ENCODE data around the gene EBF3. TPM values are rescaled to one million over a fixed set of nuclear protein-coding genes. Genes with fewer than 3 reads are reported as not detected.

Gene EBF3
- total RNA-seq, 1 experiment from 2014 or later = 0.22 TPM

- no peak overlapping the region for H2AK5ac ChIP-seq (ENCODE audit: insufficient read length, low read length)
- peaks cover 3% of the 10 kb centered on the region; the same call in 1 of the 2 replicates for H3K27me3 Mint-ChIP-seq (ENCODE audit: low read depth)
- H3K9me3 Mint-ChIP-seq = peaks cover 4 to 5% of the 10 kb centered on the region in 2 experiments; a peak in 4 of 5 replicates
Measured at GRCh38 chr10:129851941-129852640, 112.0 kb downstream of the EBF3 start.

More at GRCh38 chr10:129851941-129852640, 112.0 kb downstream of the EBF3 start:
- H4K5ac ChIP-seq (ENCODE audit: insufficient read length, low read depth, low read length) = no peak overlapping the region
- no peak overlapping the region for H3K14ac ChIP-seq (ENCODE audit: insufficient read depth, low read length)
- no peak for TF ChIP-seq CTCF (conservative IDR thresholded peaks at IDR 0.05)
- H2BK12ac ChIP-seq (ENCODE audit: insufficient read length, low read depth, low read length) = no peak overlapping the region
- peaks cover 0 to 4% (median 0%) of the 10 kb centered on the region in 3 experiments; a peak in 2 of 7 replicates for H3K36me3 Mint-ChIP-seq (ENCODE audit: insufficient read depth in 1 of 3, low read depth in 3 of 3)
- no peak overlapping the region for H3K4ac ChIP-seq (ENCODE audit: low read depth, low read length)
- no peak for DNase-seq
- WGBS (ENCODE audit: extremely low coverage, insufficient read length, low lambda C conversion rate) = no CpG with 5 or more reads among the region's 19 CpGs
- no peak overlapping the region for H2BK20ac ChIP-seq (ENCODE audit: low read depth, low read length, poor library complexity, severe bottlenecking)
- no peak overlapping the region for H3K18ac ChIP-seq (ENCODE audit: insufficient read length, low read depth, low read length)
- H3K9ac ChIP-seq (ENCODE audit: extremely low read depth, insufficient read length, low read length) = no peak overlapping the region
- no peak overlapping the region for H3K27ac ChIP-seq (ENCODE audit: insufficient read length, low read depth, low read length)
- no peak overlapping the region for H4K91ac ChIP-seq (ENCODE audit: insufficient read length, low read depth, low read length)
- no peak overlapping the region for H2BK15ac ChIP-seq (ENCODE audit: low read depth, low read length)
- H2BK5ac ChIP-seq (ENCODE audit: insufficient read length, low read length) = no peak overlapping the region
- no peaks in the 10 kb centered on the region for H4K20me1 ChIP-seq (ENCODE audit: control insufficient read depth, insufficient read depth, insufficient read length)
- H3K79me1 ChIP-seq (ENCODE audit: insufficient read depth, low read depth, low read length, poor library complexity, severe bottlenecking) = no peaks in the 10 kb centered on the region
- H3K79me2 ChIP-seq (ENCODE audit: insufficient read depth, low read length) = no peaks in the 10 kb centered on the region
- no peak overlapping the region for H3K4me3 Mint-ChIP-seq
- no peak overlapping the region for H3T11ph ChIP-seq (ENCODE audit: low read length)
- H2BK120ac ChIP-seq (ENCODE audit: low read depth, low read length, poor library complexity, severe bottlenecking) = no peak overlapping the region
- no peak overlapping the region for H4K8ac ChIP-seq (replicated peaks; ENCODE audit: insufficient read length, low read depth, low read length)
- no peak overlapping the region for H3K27ac Mint-ChIP-seq
- H3K23ac ChIP-seq (ENCODE audit: insufficient read length, low read depth, low read length) = no peak overlapping the region
- no peaks in the 10 kb centered on the region for H3K4me1 ChIP-seq (ENCODE audit: insufficient read depth, low read length)
- H3K4me2 ChIP-seq (ENCODE audit: insufficient read depth, insufficient read length, low read length) = no peak overlapping the region
- H3K27me3 ChIP-seq (ENCODE audit: insufficient read depth, low read length) = no peaks in the 10 kb centered on the region
- no peaks in the 10 kb centered on the region for H3K9me3 ChIP-seq (ENCODE audit: control insufficient read depth, low read depth, low read length)
- H2AFZ ChIP-seq (ENCODE audit: low read length) = no peak overlapping the region
- no peaks in the 10 kb centered on the region for H3K23me2 ChIP-seq (ENCODE audit: insufficient read length, low read depth, low read length, poor library complexity, severe bottlenecking)
- H3K4me1 Mint-ChIP-seq = peaks cover 13 to 23% of the 10 kb centered on the region in 2 experiments
- no peak overlapping the region for H3K56ac ChIP-seq (ENCODE audit: insufficient read length, low read depth, low read length)
